SK-N-DZ (cell line): Measurements from ENCODE around the gene NMRK2.
"Not testable (repeated sequence)": the region's sequence is repeated elsewhere in the genome, so short reads cannot be mapped to it uniquely, and the experiment has no call there.

Experiments
- DNase-seq: peaks from one replicate; pipeline ENCODE4 v3.0.0-alpha.2; 2015; ENCODE audit warnings: low spot score

NMRK2 gene

GRCh38 chr19:3964256-3965194, 31.7 kb downstream of the NMRK2 start:
- DNase-seq = no peak

GRCh38 chr19:3966051-3967017, 33.5 kb downstream of the NMRK2 start:
- DNase-seq = no peak

GRCh38 chr19:3967983-3968382, 35.1 kb downstream of the NMRK2 start:
- DNase-seq = not testable (repeated sequence)

GRCh38 chr19:3968556-3969434, 35.9 kb downstream of the NMRK2 start:
- DNase-seq = peak; percentile 65

GRCh38 chr19:3969435-3970312, 36.8 kb downstream of the NMRK2 start:
- no peak for DNase-seq

GRCh38 chr19:3970313-3970807, 37.5 kb downstream of the NMRK2 start:
- no peak for DNase-seq

GRCh38 chr19:3970808-3971598, 38.1 kb downstream of the NMRK2 start, which contains the start of gene DAPK3:
Gene DAPK3 (minus strand): TSS chr19:3971099. CDS start chr19:3969735, 1,364 bp downstream.
- DNase-seq = peak; percentile 96

- no peak for DNase-seq
These were observed 42.3 kb downstream of the NMRK2 start for GRCh38 chr19:3975144-3975543.

GRCh38 chr19:3975637-3976087, 42.8 kb downstream of the NMRK2 start:
- no peak for DNase-seq

- no peak for DNase-seq
These were observed 43.8 kb downstream of the NMRK2 start for GRCh38 chr19:3976495-3977241.

- DNase-seq = no peak
These were observed 44.6 kb downstream of the NMRK2 start for GRCh38 chr19:3977242-3978143.

GRCh38 chr19:3978145-3978544, 45.3 kb downstream of the NMRK2 start:
- no peak for DNase-seq

- no peak for DNase-seq
These were observed 46.4 kb downstream of the NMRK2 start for GRCh38 chr19:3979289-3979673.

- no peak for DNase-seq
These were observed 46.9 kb downstream of the NMRK2 start for GRCh38 chr19:3979674-3980352.

- no peak for DNase-seq
These were observed 47.7 kb downstream of the NMRK2 start for GRCh38 chr19:3980353-3981251.

- DNase-seq = no peak
These were observed 48.5 kb downstream of the NMRK2 start for GRCh38 chr19:3981373-3981735.
